Colonic mucosa (tissue), 4 donors: ENCODE data around the gene P2RX4. TPM values are rescaled to one million over a fixed set of nuclear protein-coding genes. Genes with fewer than 3 reads are reported as not detected.
A peak's percentile ranks its signal among the peaks of the same experiment; 100 is the strongest.
"Not testable (repeated sequence)": the region's sequence is repeated elsewhere in the genome, so short reads cannot be mapped to it uniquely, and the experiment has no call there.

Source experiments
- DNase-seq: peaks from one replicate; pipeline ENCODE4 v3.0.0-alpha.2; 2020
- H3K27ac ChIP-seq: fragments of 200-600 bp; one replicate; pipeline ENCODE4 v1.8.0; 2021
- H3K27me3 ChIP-seq: fragments of 200-600 bp; one replicate; pipeline ENCODE4 v1.8.0; 2021
- H3K36me3 ChIP-seq: fragments of 200-600 bp; one replicate; pipeline ENCODE4 v1.8.0; 2021
- H3K4me1 ChIP-seq: fragments of 200-600 bp; one replicate; pipeline ENCODE4 v1.8.0; 2021; ENCODE audit warnings: mild to moderate bottlenecking
- H3K4me3 ChIP-seq: fragments of 200-600 bp; one replicate; pipeline ENCODE4 v1.8.0; 2021
- H3K9ac ChIP-seq, 2 donors: one replicate each; pipeline ENCODE4 v1.7.0; 2013; ENCODE audit warnings: control low read depth in 2 of 2, low read depth in 2 of 2, low read length in 2 of 2
- H3K9me3 ChIP-seq: fragments of 200-600 bp; one replicate; pipeline ENCODE4 v1.8.0; 2021
- intact Hi-C: fragments of 100-400 bp; cut with DNase I; formaldehyde crosslinking; loops from one replicate; pipeline ENCODE4 v1.14.1; 2022
- total RNA-seq, 2 donors: library from RNA; stranded (reverse); fragmentation: NEBNext Ultra II Directional in 1 of 2; extraction: Animal tissue kit (Norgen Biotek cat#: 25700) in 1 of 2; gene quantifications; one replicate each; pipeline ENCODE4 v1.2.1, GENCODE V29; 2021
- TF ChIP-seq, protein P1 (sequence below): fragments of 200-600 bp; IDR thresholded peaks from one replicate; pipeline ENCODE4 v1.8.0; 2022; ENCODE audit warnings: antibody characterized with exemption, mild to moderate bottlenecking
- donor health status: healthy.
- donor health status: DM: no; HTN: no; CAD: no.
- donor health status: DM: no; HTN: no; CAD: no.

P2RX4 gene, protein sequence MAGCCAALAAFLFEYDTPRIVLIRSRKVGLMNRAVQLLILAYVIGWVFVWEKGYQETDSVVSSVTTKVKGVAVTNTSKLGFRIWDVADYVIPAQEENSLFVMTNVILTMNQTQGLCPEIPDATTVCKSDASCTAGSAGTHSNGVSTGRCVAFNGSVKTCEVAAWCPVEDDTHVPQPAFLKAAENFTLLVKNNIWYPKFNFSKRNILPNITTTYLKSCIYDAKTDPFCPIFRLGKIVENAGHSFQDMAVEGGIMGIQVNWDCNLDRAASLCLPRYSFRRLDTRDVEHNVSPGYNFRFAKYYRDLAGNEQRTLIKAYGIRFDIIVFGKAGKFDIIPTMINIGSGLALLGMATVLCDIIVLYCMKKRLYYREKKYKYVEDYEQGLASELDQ
- total RNA-seq: 100 to 1,000 TPM in 1 of 2 donors, 10 to 100 TPM in 1; 82.2 to 123 TPM

DNA sequence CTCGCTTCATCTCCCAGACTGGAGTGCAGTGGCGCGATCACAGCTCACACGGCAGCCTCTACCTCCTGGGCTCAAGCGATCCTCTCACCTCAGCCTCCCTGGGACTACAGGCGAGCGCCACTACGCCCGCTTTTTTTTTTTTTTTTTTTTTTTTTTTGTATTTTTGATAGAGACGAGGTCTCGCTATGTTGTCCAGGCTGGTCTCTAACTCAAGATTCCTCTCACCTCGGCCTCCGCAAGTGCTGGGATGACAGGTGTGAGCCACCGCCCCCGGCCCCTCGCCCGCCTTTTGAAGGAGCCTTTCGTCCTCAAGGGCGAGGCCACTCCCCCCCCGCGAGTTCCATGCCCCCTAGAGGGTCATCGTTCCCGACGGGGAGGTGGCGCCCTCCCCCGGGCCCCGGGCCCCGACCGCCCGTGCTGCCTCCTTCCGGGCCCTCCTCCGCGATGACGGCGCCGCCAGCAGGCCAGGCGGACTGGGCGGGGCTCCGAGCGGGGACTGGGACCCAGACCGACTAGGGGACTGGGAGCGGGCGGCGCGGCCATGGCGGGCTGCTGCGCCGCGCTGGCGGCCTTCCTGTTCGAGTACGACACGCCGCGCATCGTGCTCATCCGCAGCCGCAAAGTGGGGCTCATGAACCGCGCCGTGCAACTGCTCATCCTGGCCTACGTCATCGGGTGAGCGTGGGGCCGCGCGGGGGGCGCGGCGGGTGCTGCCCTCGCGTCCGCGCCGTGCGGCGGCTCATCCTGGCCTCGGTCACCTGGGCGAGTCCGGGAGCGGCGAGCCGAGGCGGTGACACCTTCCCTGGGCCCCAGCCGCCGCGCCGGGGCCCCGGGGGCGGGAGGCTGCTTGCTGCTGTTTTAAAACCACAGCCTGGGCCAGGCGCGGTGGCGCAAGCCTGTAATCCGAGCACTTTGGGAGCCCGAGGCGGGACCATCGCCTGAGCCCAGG is at the start of gene P2RX4:
Gene P2RX4 (plus strand): TSS at position 506 of the 949 bp plus-strand sequence. CDS start 36 bp downstream, at position 542.
- DNase-seq: peak; percentile 90
- H3K4me3 ChIP-seq: peak within 1 kb of the TSS; percentile 69
- H3K4me1 ChIP-seq: peaks cover 9% of the 10 kb centered on the region
- no peaks in the 10 kb centered on the region for H3K27me3 ChIP-seq
- no peaks in the 10 kb centered on the region for H3K9me3 ChIP-seq
- TF ChIP-seq, protein P1, sequence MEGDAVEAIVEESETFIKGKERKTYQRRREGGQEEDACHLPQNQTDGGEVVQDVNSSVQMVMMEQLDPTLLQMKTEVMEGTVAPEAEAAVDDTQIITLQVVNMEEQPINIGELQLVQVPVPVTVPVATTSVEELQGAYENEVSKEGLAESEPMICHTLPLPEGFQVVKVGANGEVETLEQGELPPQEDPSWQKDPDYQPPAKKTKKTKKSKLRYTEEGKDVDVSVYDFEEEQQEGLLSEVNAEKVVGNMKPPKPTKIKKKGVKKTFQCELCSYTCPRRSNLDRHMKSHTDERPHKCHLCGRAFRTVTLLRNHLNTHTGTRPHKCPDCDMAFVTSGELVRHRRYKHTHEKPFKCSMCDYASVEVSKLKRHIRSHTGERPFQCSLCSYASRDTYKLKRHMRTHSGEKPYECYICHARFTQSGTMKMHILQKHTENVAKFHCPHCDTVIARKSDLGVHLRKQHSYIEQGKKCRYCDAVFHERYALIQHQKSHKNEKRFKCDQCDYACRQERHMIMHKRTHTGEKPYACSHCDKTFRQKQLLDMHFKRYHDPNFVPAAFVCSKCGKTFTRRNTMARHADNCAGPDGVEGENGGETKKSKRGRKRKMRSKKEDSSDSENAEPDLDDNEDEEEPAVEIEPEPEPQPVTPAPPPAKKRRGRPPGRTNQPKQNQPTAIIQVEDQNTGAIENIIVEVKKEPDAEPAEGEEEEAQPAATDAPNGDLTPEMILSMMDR: no peak
- peak within 1 kb of the TSS; percentile 87 to 96 for H3K9ac ChIP-seq
- no peaks in the 10 kb centered on the region for H3K36me3 ChIP-seq
- intact Hi-C loops: loop anchor here (5.0 kb wide), 1 partner anchor 78 kb away; the partner anchor contains the start of gene P2RX7
- peak within 1 kb of the TSS; percentile 91 for H3K27ac ChIP-seq

- TF ChIP-seq, protein P1: no peak
- intact Hi-C loops: no loop called here
- H3K9ac ChIP-seq: no peak overlapping the region
- H3K4me3 ChIP-seq: no peak overlapping the region
- H3K36me3 ChIP-seq: no peaks in the 10 kb centered on the region
- no peak overlapping the region for H3K27ac ChIP-seq
- H3K27me3 ChIP-seq: no peaks in the 10 kb centered on the region
- DNase-seq: no peak
- no peaks in the 10 kb centered on the region for H3K9me3 ChIP-seq
- no peaks in the 10 kb centered on the region for H3K4me1 ChIP-seq
Observed at GRCh38 chr12:121162384-121162783, 47.5 kb upstream of the P2RX4 start.

DNA sequence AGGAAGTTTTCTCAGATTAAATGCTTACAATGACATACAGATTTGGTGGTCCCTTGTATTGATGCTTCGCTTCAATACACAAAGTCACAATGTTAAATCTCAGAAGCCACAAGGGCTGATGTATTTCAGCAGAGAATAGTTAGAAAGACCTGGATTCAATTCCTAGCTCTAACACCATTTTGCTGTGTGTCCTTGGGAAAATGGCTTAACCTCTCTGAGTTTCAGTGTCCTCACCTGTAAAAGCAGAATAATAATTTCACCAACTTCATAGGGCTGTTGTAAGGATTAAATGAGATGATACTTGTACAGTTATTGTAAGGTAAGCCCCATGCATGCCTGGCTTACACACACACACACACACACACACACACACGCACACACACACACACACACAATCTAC is 46.9 kb upstream of the P2RX4 start:
- Histone ChIP-seq H3K27me3 (no peaks in the 10 kb centered on the region), H3K4me1 (no peaks in the 10 kb centered on the region), H3K9ac (no peak overlapping the region), H3K4me3 (no peak overlapping the region), H3K9me3 (no peaks in the 10 kb centered on the region), H3K36me3 (no peaks in the 10 kb centered on the region), H3K27ac (no peak overlapping the region)
- intact Hi-C loops: no loop called here
- no peak for DNase-seq
- TF ChIP-seq, protein P1: no peak

- H3K36me3 ChIP-seq, H3K4me3 ChIP-seq, H3K27me3 ChIP-seq, H3K4me1 ChIP-seq, DNase-seq, intact Hi-C loops, H3K9ac ChIP-seq, H3K9me3 ChIP-seq, H3K27ac ChIP-seq: not testable (repeated sequence)
Observed at GRCh38 chr12:121164839-121165238, 45.1 kb upstream of the P2RX4 start.

DNA sequence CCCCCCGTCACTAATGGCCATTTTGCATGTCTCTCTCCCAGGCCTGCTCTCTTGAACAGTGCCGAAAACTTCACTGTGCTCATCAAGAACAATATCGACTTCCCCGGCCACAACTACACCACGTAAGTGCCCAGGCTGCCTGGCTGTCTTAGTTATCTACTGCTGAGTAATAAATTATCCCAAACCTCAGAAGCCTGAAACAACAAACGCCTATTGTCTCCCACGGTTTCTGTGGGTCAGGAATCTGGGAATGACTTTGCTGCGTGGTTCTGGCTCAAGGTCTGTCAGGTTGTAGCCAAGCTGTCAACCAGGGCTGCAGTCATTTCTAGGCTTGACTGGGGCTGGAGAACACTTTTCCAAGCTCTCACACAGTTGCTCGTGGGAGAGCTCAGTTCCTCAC is 44.6 kb upstream of the P2RX4 start:
- Histone ChIP-seq H3K9me3 (no peaks in the 10 kb centered on the region), H3K4me3 (no peak overlapping the region), H3K9ac (no peak overlapping the region), H3K36me3 (no peaks in the 10 kb centered on the region), H3K4me1 (no peaks in the 10 kb centered on the region), H3K27ac (no peak overlapping the region), H3K27me3 (no peaks in the 10 kb centered on the region)
- TF ChIP-seq, protein P1: no peak
- intact Hi-C loops: no loop called here
- DNase-seq: no peak
